HL-60 (cell line): ENCODE measurements around the gene MPZL3.

Experiments used
- DNase-seq, 2 experiments: peaks; one replicate each; pipeline ENCODE4 v3.0.0-alpha.2; 2010 to 2020; ENCODE audit warnings: low read depth in 1 of 2, low spot score in 1 of 2
- H3K27ac ChIP-seq: fragments of 250-450 bp; sonication (Bioruptor Pico); replicated peaks from 2 replicates; pipeline ENCODE4 v1.5.1; 2020; ENCODE audit warnings: mild to moderate bottlenecking, moderate library complexity
- H3K27me3 ChIP-seq: fragments of 250-450 bp; sonication (Bioruptor Pico); 2 replicates; pipeline ENCODE4 v1.5.1; 2021; ENCODE audit warnings: mild to moderate bottlenecking, moderate library complexity; ENCODE audit not compliant: insufficient read depth, poor library complexity, severe bottlenecking
- H3K4me3 ChIP-seq: replicated peaks from 2 replicates; pipeline ENCODE4 v1.5.1; 2011; ENCODE audit warnings: mild to moderate bottlenecking, control low read depth, low read length; ENCODE audit not compliant: insufficient read depth
- CTCF ChIP-seq: IDR thresholded peaks from one replicate; pipeline ENCODE4 v1.5.1; 2011; ENCODE audit warnings: low read length, control low read depth, inconsistent platforms; ENCODE audit not compliant: insufficient read depth
- GABPA ChIP-seq: IDR thresholded peaks from 2 replicates; pipeline ENCODE4 v1.6.1; 2012; ENCODE audit warnings: low read depth
- POLR2AphosphoS5 ChIP-seq: IDR thresholded peaks from 2 replicates; pipeline ENCODE4 v1.6.1; 2012; ENCODE audit warnings: low read depth
- REST ChIP-seq: IDR thresholded peaks from 2 replicates; pipeline ENCODE4 v1.6.1; 2012; ENCODE audit warnings: low read depth; ENCODE audit not compliant: insufficient replicate concordance
- SPI1 ChIP-seq: IDR thresholded peaks from 2 replicates; pipeline ENCODE4 v1.6.1; 2012; ENCODE audit warnings: low read depth, mild to moderate bottlenecking, borderline replicate concordance

The MPZL3 gene

GRCh38 chr11:118226781-118227180 lies 25.4 kb downstream of the MPZL3 start:
- no peak for TF ChIP-seq SPI1
- TF ChIP-seq CTCF, result no peak
- no peak for TF ChIP-seq REST
- TF ChIP-seq POLR2AphosphoS5, result no peak
- no peak for TF ChIP-seq GABPA
- no peak for DNase-seq
- H3K27me3 ChIP-seq, result no peaks in the 10 kb centered on the region
- no peak overlapping the region for H3K4me3 ChIP-seq
- H3K27ac ChIP-seq, result peak overlapping the region; percentile 86

GRCh38 chr11:118226296-118226695 lies 25.9 kb downstream of the MPZL3 start:
- Histone ChIP-seq H3K4me3 (no peak overlapping the region), H3K27ac (peak overlapping the region; percentile 86; the same call in 1 of the 2 replicates), H3K27me3 (no peaks in the 10 kb centered on the region)
- TF ChIP-seq REST (no peak), GABPA (no peak), CTCF (no peak), SPI1 (no peak), POLR2AphosphoS5 (no peak)
- no peak for DNase-seq

- Histone ChIP-seq H3K4me3 (peak within 1 kb of the TSS; percentile 5; the same call in 1 of the 2 replicates), H3K27me3 (no peaks in the 10 kb centered on the region), H3K27ac (peak within 1 kb of the TSS; percentile 63)
- DNase-seq, result peak; percentile 56 to 87
- peak; percentile 47; the same call in 1 of the 2 replicates for TF ChIP-seq POLR2AphosphoS5
- TF ChIP-seq SPI1, result no peak
Measured at GRCh38 chr11:118224511-118225188, 27.5 kb downstream of the MPZL3 start, which contains the start of gene JAML. JAML (minus strand) TSS chr11:118225011; CDS start chr11:118214866, 10,145 bp downstream.

GRCh38 chr11:118223992-118224391 lies 28.2 kb downstream of the MPZL3 start:
- no peak for TF ChIP-seq REST
- no peak for TF ChIP-seq CTCF
- no peak for TF ChIP-seq GABPA
- no peak for TF ChIP-seq POLR2AphosphoS5
- TF ChIP-seq SPI1, result no peak
- DNase-seq, result no peak
- 0 out of 2 replicates have a peak overlapping the region, but pooled peaks have one; percentile 2 for H3K4me3 ChIP-seq
- H3K27ac ChIP-seq, result peak overlapping the region; percentile 63
- H3K27me3 ChIP-seq, result no peaks in the 10 kb centered on the region
